ENCODE results near the gene BTBD10. TPM values are rescaled to one million over a fixed set of nuclear protein-coding genes. Genes with fewer than 3 reads are reported as not detected.

BTBD10 gene
- total RNA-seq, 1 donor from 2014 or later: 26.4 TPM

GRCh38 chr11:13487661-13488030 is 24.6 kb upstream of the BTBD10 start:
- intact Hi-C loops (cut with micrococcal nuclease): no loop called here
- no peak for TF ChIP-seq CTCF (IDR thresholded peaks at IDR 0.05; ENCODE audit: borderline replicate concordance)
- peak overlapping the region; percentile 52 for H3K4me3 ChIP-seq

GRCh38 chr11:13486926-13487660 is 24.1 kb upstream of the BTBD10 start:
- no peaks in the 10 kb centered on the region for H3K4me1 ChIP-seq
- intact Hi-C loops (cut with micrococcal nuclease): no loop called here
- peak; percentile 63 for DNase-seq
- peaks cover 15% of the 10 kb centered on the region for H3K27me3 ChIP-seq (ENCODE audit: low read depth)
- TF ChIP-seq CTCF (IDR thresholded peaks at IDR 0.05; ENCODE audit: borderline replicate concordance): peak; percentile 58
- no peaks in the 10 kb centered on the region for H3K36me3 ChIP-seq
- H3K4me3 ChIP-seq: peak overlapping the region; percentile 52
- H3K27ac ChIP-seq (replicated peaks): no peak overlapping the region
- peaks cover 4% of the 10 kb centered on the region for H3K9me3 ChIP-seq (replicated peaks)

More at GRCh38 chr11:13487661-13488030, 24.6 kb upstream of the BTBD10 start:
- Histone ChIP-seq H3K4me1 (no peaks in the 10 kb centered on the region), H3K9me3 (replicated peaks) (peaks cover 4% of the 10 kb centered on the region), H3K36me3 (no peaks in the 10 kb centered on the region), H3K27ac (replicated peaks) (no peak overlapping the region), H3K27me3 (ENCODE audit: low read depth) (peaks cover 15% of the 10 kb centered on the region)
- no peak for DNase-seq

- intact Hi-C loops (cut with micrococcal nuclease): no loop called here
- Histone ChIP-seq H3K9me3 (replicated peaks) (peaks cover 4% of the 10 kb centered on the region), H3K4me3 (no peak overlapping the region), H3K36me3 (no peaks in the 10 kb centered on the region), H3K27me3 (ENCODE audit: low read depth) (peaks cover 18% of the 10 kb centered on the region), H3K4me1 (no peaks in the 10 kb centered on the region), H3K27ac (replicated peaks) (no peak overlapping the region)
- no peak for DNase-seq
- TF ChIP-seq CTCF (IDR thresholded peaks at IDR 0.05; ENCODE audit: borderline replicate concordance): no peak
Measured at GRCh38 chr11:13480198-13480597, 17.2 kb upstream of the BTBD10 start.

GRCh38 chr11:13479688-13480087 is 16.7 kb upstream of the BTBD10 start:
- peaks cover 18% of the 10 kb centered on the region for H3K27me3 ChIP-seq (ENCODE audit: low read depth)
- H3K36me3 ChIP-seq: no peaks in the 10 kb centered on the region
- intact Hi-C loops (cut with micrococcal nuclease): no loop called here
- H3K4me1 ChIP-seq: no peaks in the 10 kb centered on the region
- peaks cover 4% of the 10 kb centered on the region for H3K9me3 ChIP-seq (replicated peaks)
- H3K27ac ChIP-seq (replicated peaks): no peak overlapping the region
- no peak for TF ChIP-seq CTCF (IDR thresholded peaks at IDR 0.05; ENCODE audit: borderline replicate concordance)
- DNase-seq: no peak
- H3K4me3 ChIP-seq: no peak overlapping the region

- Histone ChIP-seq H3K4me3 (no peak overlapping the region), H3K4me1 (no peaks in the 10 kb centered on the region), H3K9me3 (replicated peaks) (no peaks in the 10 kb centered on the region), H3K27me3 (ENCODE audit: low read depth) (peaks cover 20% of the 10 kb centered on the region), H3K36me3 (no peaks in the 10 kb centered on the region), H3K27ac (replicated peaks) (no peak overlapping the region)
- intact Hi-C loops (cut with micrococcal nuclease): no loop called here
- TF ChIP-seq CTCF (IDR thresholded peaks at IDR 0.05; ENCODE audit: borderline replicate concordance): no peak
- no peak for DNase-seq
Measured at GRCh38 chr11:13475091-13475490, 12.1 kb upstream of the BTBD10 start.
